ENCODE measurements around the gene MLXIP. TPM values are rescaled to one million over a fixed set of nuclear protein-coding genes. Genes with fewer than 3 reads are reported as not detected.

MLXIP gene
- total RNA-seq, 2 experiments from 2014 or later, result 27.5 to 44.7 TPM

DNA sequence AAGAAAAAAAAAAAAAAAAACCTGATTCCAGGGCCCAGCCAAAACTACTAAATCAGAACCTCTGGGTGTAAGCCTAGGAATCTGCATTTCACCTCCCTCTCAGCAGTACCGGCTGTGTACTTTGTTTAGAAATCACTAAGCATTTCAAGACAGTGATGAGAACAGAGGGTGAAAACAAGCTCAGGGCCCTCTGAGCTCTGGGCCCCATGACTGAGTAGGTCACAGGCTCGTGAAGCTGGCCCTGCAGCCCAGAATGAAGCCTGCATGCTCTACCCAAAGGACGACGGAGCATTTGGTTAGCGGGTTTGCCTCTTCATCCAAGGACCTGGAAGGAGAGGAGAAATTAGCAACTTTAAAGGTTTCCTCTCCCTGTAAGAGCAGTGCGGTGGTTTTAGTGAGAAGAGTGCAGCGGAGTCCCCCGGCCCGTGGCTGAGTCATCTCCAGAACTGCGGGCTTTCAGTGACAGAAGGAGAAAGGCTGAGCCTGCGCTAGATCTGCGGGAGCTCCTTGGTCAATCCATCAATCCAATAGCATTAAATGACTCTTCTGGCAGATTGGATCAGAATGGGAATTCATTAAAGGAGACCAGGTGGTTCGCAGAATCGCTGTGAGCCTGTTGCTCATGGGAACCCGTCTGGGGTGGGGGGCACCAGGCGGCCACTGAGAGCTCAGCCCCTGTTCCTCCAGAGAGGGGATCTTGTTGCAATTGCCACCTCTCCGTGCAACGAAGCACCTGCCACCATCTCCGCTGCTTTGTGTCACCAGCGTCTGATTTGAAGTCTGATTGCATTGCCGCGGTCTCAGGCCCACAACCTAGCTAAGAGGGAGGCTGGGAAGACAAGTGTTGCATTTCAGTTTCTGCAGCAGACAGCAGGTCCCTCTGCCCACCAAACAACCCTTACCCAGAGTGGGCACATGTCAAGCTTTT is 88.1 kb downstream of the MLXIP start:
- H3K4me1 ChIP-seq (ENCODE audit: insufficient read depth, low read length, poor library complexity, severe bottlenecking), result no peaks in the 10 kb centered on the region
- H3K9me2 ChIP-seq (ENCODE audit: insufficient read depth, low read length), result no peaks in the 10 kb centered on the region
- H2AFZ ChIP-seq (ENCODE audit: low read length), result no peak overlapping the region
- no peaks in the 10 kb centered on the region for H4K20me1 ChIP-seq (ENCODE audit: insufficient read depth, low read length)
- no peak overlapping the region for H3K27ac ChIP-seq (ENCODE audit: low read depth, low read length, poor library complexity, severe bottlenecking)
- H3K4me3 ChIP-seq (ENCODE audit: low read depth, low read length, poor library complexity, severe bottlenecking), result no peak overlapping the region
- BruUV-seq (replicated peaks), result no TSS peak
- H3K79me2 ChIP-seq (ENCODE audit: insufficient read depth, low read depth, low read length), result no peaks in the 10 kb centered on the region
- intact Hi-C loops (cut with micrococcal nuclease; ENCODE audit: unreplicated experiment), result no loop called here
- DNase-seq (ENCODE audit: low spot score), result no peak
- ChIA-PET POLR2A (interaction anchor here (0.7 kb wide), 2 partner anchors 12 to 72 kb away, joined by 3 to 6 read pairs; no protein-coding TSS in a partner anchor), CTCF (ENCODE audit: unreplicated experiment) (interaction anchor here (0.5 kb wide), 1 partner anchor 37 kb away, joined by 3 read pairs; no protein-coding TSS in a partner anchor)
- no peak overlapping the region for H3K4me2 ChIP-seq (ENCODE audit: low read length)
- H3K9me3 ChIP-seq (ENCODE audit: low read length), result no peaks in the 10 kb centered on the region
- TF ChIP-seq, protein P1, sequence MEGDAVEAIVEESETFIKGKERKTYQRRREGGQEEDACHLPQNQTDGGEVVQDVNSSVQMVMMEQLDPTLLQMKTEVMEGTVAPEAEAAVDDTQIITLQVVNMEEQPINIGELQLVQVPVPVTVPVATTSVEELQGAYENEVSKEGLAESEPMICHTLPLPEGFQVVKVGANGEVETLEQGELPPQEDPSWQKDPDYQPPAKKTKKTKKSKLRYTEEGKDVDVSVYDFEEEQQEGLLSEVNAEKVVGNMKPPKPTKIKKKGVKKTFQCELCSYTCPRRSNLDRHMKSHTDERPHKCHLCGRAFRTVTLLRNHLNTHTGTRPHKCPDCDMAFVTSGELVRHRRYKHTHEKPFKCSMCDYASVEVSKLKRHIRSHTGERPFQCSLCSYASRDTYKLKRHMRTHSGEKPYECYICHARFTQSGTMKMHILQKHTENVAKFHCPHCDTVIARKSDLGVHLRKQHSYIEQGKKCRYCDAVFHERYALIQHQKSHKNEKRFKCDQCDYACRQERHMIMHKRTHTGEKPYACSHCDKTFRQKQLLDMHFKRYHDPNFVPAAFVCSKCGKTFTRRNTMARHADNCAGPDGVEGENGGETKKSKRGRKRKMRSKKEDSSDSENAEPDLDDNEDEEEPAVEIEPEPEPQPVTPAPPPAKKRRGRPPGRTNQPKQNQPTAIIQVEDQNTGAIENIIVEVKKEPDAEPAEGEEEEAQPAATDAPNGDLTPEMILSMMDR (conservative IDR thresholded peaks at IDR 0.05; ENCODE audit: low read length), result no peak
- TF ChIP-seq EZH2phosphoT487 (IDR thresholded peaks at IDR 0.05; ENCODE audit: borderline replicate concordance, low read depth, low read length), result no peak
- no peaks in the 10 kb centered on the region for H3K36me3 ChIP-seq (ENCODE audit: insufficient read depth, low read length)

DNA sequence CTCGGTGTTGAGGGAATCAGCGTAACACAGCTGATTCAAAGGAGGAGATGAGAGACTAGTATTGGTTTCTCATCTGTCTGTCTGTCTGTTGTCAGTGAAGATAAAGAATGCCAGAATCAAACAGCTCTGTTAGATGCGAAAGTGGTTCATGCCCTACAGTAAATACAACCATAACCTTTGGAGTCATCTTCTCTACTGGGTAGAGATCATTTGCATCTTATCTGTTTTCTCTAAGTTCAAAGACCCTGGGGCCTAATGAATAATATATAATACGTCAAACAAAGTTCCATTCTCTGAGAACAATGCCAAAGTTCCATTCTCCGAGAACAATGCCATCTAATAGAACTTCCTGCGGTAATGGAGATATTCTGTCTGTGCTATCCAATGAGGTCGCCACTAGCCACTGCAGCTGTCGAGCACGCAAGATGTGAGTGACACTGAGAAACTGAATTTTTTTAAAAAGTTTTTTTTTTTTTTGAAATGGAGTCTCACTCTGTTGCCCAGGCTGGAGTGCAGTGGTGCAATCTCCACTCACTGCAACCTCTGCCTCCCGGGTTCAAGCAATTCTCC is 88.9 kb downstream of the MLXIP start:
- Histone ChIP-seq H3K9me2 (ENCODE audit: insufficient read depth, low read length) (no peaks in the 10 kb centered on the region), H2AFZ (ENCODE audit: low read length) (no peak overlapping the region), H3K4me2 (ENCODE audit: low read length) (no peak overlapping the region), H3K4me3 (ENCODE audit: low read depth, low read length, poor library complexity, severe bottlenecking) (no peak overlapping the region), H3K9me3 (ENCODE audit: low read length) (no peaks in the 10 kb centered on the region), H3K79me2 (ENCODE audit: insufficient read depth, low read depth, low read length) (no peaks in the 10 kb centered on the region), H3K36me3 (ENCODE audit: insufficient read depth, low read length) (no peaks in the 10 kb centered on the region), H4K20me1 (ENCODE audit: insufficient read depth, low read length) (no peaks in the 10 kb centered on the region), H3K27ac (ENCODE audit: low read depth, low read length, poor library complexity, severe bottlenecking) (no peak overlapping the region), H3K4me1 (ENCODE audit: insufficient read depth, low read length, poor library complexity, severe bottlenecking) (no peaks in the 10 kb centered on the region)
- TF ChIP-seq, protein P1 (conservative IDR thresholded peaks at IDR 0.05; ENCODE audit: low read length), result no peak
- no peak for TF ChIP-seq EZH2phosphoT487 (IDR thresholded peaks at IDR 0.05; ENCODE audit: borderline replicate concordance, low read depth, low read length)
- no TSS peak for BruUV-seq (replicated peaks)
- DNase-seq (ENCODE audit: low spot score), result no peak
- CTCF ChIA-PET (ENCODE audit: unreplicated experiment), result no interaction called here
- POLR2A ChIA-PET, result no interaction called here
- intact Hi-C loops (cut with micrococcal nuclease; ENCODE audit: unreplicated experiment), result no loop called here

DNA sequence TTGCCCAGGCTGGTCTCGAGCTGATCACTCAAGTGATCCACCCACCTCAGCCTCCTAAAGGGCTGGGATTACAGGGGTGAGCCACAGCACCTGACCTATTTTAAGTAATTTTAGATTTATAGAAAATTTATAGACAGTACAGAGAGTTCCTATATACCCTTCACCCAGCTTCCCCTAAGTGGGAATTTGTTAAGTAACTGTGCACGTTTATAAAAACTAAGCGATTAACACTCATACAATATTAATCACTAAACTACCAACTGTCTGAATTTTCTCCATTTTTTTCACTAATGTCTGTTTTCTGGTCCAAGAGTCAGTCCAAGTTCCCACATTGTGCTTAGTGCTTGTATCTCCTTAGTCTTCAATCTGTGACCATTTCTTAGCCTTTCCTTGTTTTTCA is 89.9 kb downstream of the MLXIP start:
- H3K36me3 ChIP-seq (ENCODE audit: insufficient read depth, low read length), result no peaks in the 10 kb centered on the region
- H3K9me3 ChIP-seq (ENCODE audit: low read length), result no peaks in the 10 kb centered on the region
- intact Hi-C loops (cut with micrococcal nuclease; ENCODE audit: unreplicated experiment), result no loop called here
- no TSS peak for BruUV-seq (replicated peaks)
- TF ChIP-seq, protein P1 (conservative IDR thresholded peaks at IDR 0.05; ENCODE audit: low read length), result no peak
- no peak for TF ChIP-seq EZH2phosphoT487 (IDR thresholded peaks at IDR 0.05; ENCODE audit: borderline replicate concordance, low read depth, low read length)
- POLR2A ChIA-PET, result no interaction called here
- H3K4me2 ChIP-seq (ENCODE audit: low read length), result no peak overlapping the region
- CTCF ChIA-PET (ENCODE audit: unreplicated experiment), result no interaction called here
- H3K4me3 ChIP-seq (ENCODE audit: low read depth, low read length, poor library complexity, severe bottlenecking), result no peak overlapping the region
- no peak for DNase-seq (ENCODE audit: low spot score)
- H3K79me2 ChIP-seq (ENCODE audit: insufficient read depth, low read depth, low read length), result no peaks in the 10 kb centered on the region
- H3K9me2 ChIP-seq (ENCODE audit: insufficient read depth, low read length), result no peaks in the 10 kb centered on the region
- no peak overlapping the region for H3K27ac ChIP-seq (ENCODE audit: low read depth, low read length, poor library complexity, severe bottlenecking)
- H3K4me1 ChIP-seq (ENCODE audit: insufficient read depth, low read length, poor library complexity, severe bottlenecking), result no peaks in the 10 kb centered on the region
- no peaks in the 10 kb centered on the region for H4K20me1 ChIP-seq (ENCODE audit: insufficient read depth, low read length)
- H2AFZ ChIP-seq (ENCODE audit: low read length), result no peak overlapping the region

Measured in OCI-LY7 (cell line).